LHCN-M2 (cell line): ENCODE results near the gene FAM76A. TPM values are rescaled to one million over a fixed set of nuclear protein-coding genes. Genes with fewer than 3 reads are reported as not detected.
"Not testable (repeated sequence)": the region's sequence is repeated elsewhere in the genome, so short reads cannot be mapped to it uniquely, and the experiment has no call there.

ENCODE experiments used
- DNase-seq: peaks from one replicate; pipeline ENCODE4 v3.0.0-alpha.2; 2012; ENCODE audit warnings: low read depth
- total RNA-seq: library from RNA; depleted of rRNA; stranded (reverse); fragments of >200 nt; gene quantifications from 2 replicates; pipeline ENCODE4 v1.2.3, GENCODE V29; 2014; rRNA removed

Gene FAM76A
- total RNA-seq, 1 experiment from 2014 or later = 15.1 TPM

- DNase-seq = not testable (repeated sequence)
Observed at GRCh38 chr1:27776276-27776675, 50.5 kb downstream of the FAM76A start.

GRCh38 chr1:27778056-27778455, 52.3 kb downstream of the FAM76A start:
- no peak for DNase-seq

GRCh38 chr1:27779122-27779521, 53.4 kb downstream of the FAM76A start:
- no peak for DNase-seq

GRCh38 chr1:27782950-27783349, 57.2 kb downstream of the FAM76A start:
- DNase-seq = no peak

GRCh38 chr1:27784700-27785099, 58.9 kb downstream of the FAM76A start:
- no peak for DNase-seq

- DNase-seq = no peak
Observed at GRCh38 chr1:27785781-27786455, 60.2 kb downstream of the FAM76A start.

GRCh38 chr1:27787895-27788294, 62.1 kb downstream of the FAM76A start:
- DNase-seq = peak; percentile 43

GRCh38 chr1:27789540-27790041, 63.8 kb downstream of the FAM76A start:
- DNase-seq = peak; percentile 86

GRCh38 chr1:27790270-27790669, 64.5 kb downstream of the FAM76A start:
- not testable (repeated sequence) for DNase-seq

GRCh38 chr1:27795601-27796000, 69.8 kb downstream of the FAM76A start:
- no peak for DNase-seq

GRCh38 chr1:27804791-27805190, 79.0 kb downstream of the FAM76A start:
- no peak for DNase-seq

- no peak for DNase-seq
Observed at GRCh38 chr1:27806758-27807157, 81.0 kb downstream of the FAM76A start.

- no peak for DNase-seq
Observed at GRCh38 chr1:27807385-27807784, 81.6 kb downstream of the FAM76A start.

- not testable (repeated sequence) for DNase-seq
Observed at GRCh38 chr1:27808131-27808530, 82.4 kb downstream of the FAM76A start.

GRCh38 chr1:27809883-27810282, 84.1 kb downstream of the FAM76A start:
- DNase-seq = no peak

- no peak for DNase-seq
Observed at GRCh38 chr1:27811741-27812500, 86.2 kb downstream of the FAM76A start.

Other genes with a start within 250 kb of the FAM76A start
- gene WASF2, start 235.8 kb upstream of the FAM76A start, total RNA-seq = 21.2 and 31.0 TPM in 2 replicates
- 33.5 and 40.4 TPM in 2 replicates for gene AHDC1, start 121.8 kb upstream of the FAM76A start, total RNA-seq
- not detected in 2 replicates for gene FGR, start 90.8 kb upstream of the FAM76A start, total RNA-seq
- gene IFI6, start 53.8 kb upstream of the FAM76A start, total RNA-seq = 120 and 231 TPM in 2 replicates
- gene STX12, start 47.3 kb downstream of the FAM76A start, total RNA-seq = 41.4 and 44.9 TPM in 2 replicates
- 50.3 and 57.8 TPM in 2 replicates for gene PPP1R8, start 104.8 kb downstream of the FAM76A start, total RNA-seq
- gene THEMIS2, start 146.6 kb downstream of the FAM76A start, total RNA-seq = 11.8 and 12.7 TPM in 2 replicates
- 72.9 and 79.7 TPM in 2 replicates for gene RPA2, start 188.6 kb downstream of the FAM76A start, total RNA-seq
- not detected in 2 replicates for gene SMPDL3B, start 209.0 kb downstream of the FAM76A start, total RNA-seq
- 6.1 and 6.5 TPM in 2 replicates for gene XKR8, start 234.0 kb downstream of the FAM76A start, total RNA-seq